Activated naive CD8-positive, alpha-beta T cell treated with anti-CD3 and anti-CD28 coated beads for 36 hours (primary cell): Measurements from ENCODE around the gene CLDN9. TPM values are rescaled to one million over a fixed set of nuclear protein-coding genes. Genes with fewer than 3 reads are reported as not detected.

Experiments used
- DNase-seq: peaks from one replicate; pipeline ENCODE4 v3.0.0; 2021
- H3K27ac Mint-ChIP-seq: one replicate; pipeline ENCODE4 v1.8.0; 2022; ENCODE audit warnings: mild to moderate bottlenecking, moderate library complexity, mixed read lengths
- H3K27me3 Mint-ChIP-seq: one replicate; pipeline ENCODE4 v1.8.0; 2022; ENCODE audit warnings: mild to moderate bottlenecking, mixed read lengths
- H3K36me3 Mint-ChIP-seq: one replicate; pipeline ENCODE4 v1.8.0; 2021; ENCODE audit warnings: mild to moderate bottlenecking, mixed read lengths
- H3K4me1 Mint-ChIP-seq: one replicate; pipeline ENCODE4 v1.8.0; 2021; ENCODE audit warnings: mixed read lengths
- H3K4me3 Mint-ChIP-seq: one replicate; pipeline ENCODE4 v1.8.0; 2022; ENCODE audit warnings: mild to moderate bottlenecking, moderate library complexity, mixed read lengths
- H3K9me3 Mint-ChIP-seq: one replicate; pipeline ENCODE4 v1.8.0; 2022; ENCODE audit warnings: mixed read lengths
- total RNA-seq, 2 experiments: library from RNA; stranded (reverse); gene quantifications; one replicate each; pipeline ENCODE4 v1.2.3, GENCODE V29; 2021

The CLDN9 gene
- total RNA-seq, 2 experiments from 2014 or later = not detected

GRCh38 chr16:3001316-3001715, 11.4 kb upstream of the CLDN9 start:
- no peak overlapping the region for H3K4me3 Mint-ChIP-seq
- no peaks in the 10 kb centered on the region for H3K4me1 Mint-ChIP-seq
- no peak for DNase-seq
- H3K27ac Mint-ChIP-seq = no peak overlapping the region
- H3K27me3 Mint-ChIP-seq = peaks cover 6% of the 10 kb centered on the region
- no peaks in the 10 kb centered on the region for H3K36me3 Mint-ChIP-seq
- H3K9me3 Mint-ChIP-seq = no peaks in the 10 kb centered on the region

DNA sequence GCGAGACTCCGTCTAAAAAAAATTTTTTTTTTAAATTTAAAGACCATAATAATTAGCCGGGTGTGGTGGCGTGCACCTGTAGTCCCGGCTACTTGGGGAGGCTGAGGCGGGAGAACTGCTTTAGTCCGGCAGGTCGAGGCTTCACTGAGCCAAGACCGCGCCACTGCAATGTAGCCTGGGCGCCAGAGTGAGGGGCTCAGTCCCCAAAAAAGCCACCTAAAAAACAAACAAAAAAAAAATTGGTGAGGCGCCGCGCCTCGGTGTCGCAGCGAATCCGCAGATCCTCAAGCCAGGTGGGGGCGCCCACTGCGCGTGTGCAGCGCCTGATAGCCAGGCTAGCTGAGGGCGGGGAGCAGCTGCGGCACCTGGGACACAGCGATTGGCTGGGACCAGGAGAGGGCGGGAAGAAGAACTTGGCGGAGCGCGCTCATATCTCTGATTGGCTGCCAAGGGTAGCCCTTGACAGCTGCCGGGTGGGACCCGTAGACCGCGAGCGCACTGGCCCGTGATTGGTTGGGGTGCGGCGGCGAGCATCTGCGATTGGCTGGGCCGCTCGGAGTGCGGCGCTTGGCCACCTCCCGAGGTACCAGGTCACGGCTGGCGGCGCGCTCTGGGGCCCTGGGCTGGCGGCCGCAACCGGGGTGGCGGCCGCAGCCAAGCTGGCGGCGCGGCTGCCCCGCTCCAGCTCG, 9.0 kb upstream of the CLDN9 start:
- Mint-ChIP-seq H3K9me3 (no peaks in the 10 kb centered on the region), H3K27me3 (peaks cover 6% of the 10 kb centered on the region), H3K36me3 (no peaks in the 10 kb centered on the region), H3K27ac (no peak overlapping the region), H3K4me3 (peak overlapping the region; percentile 25), H3K4me1 (peaks cover 17% of the 10 kb centered on the region)
- DNase-seq = peak; percentile 98

GRCh38 chr16:3004319-3004718, 8.4 kb upstream of the CLDN9 start:
- DNase-seq = no peak
- H3K36me3 Mint-ChIP-seq = no peaks in the 10 kb centered on the region
- peaks cover 19% of the 10 kb centered on the region for H3K4me1 Mint-ChIP-seq
- H3K4me3 Mint-ChIP-seq = no peak overlapping the region
- peaks cover 6% of the 10 kb centered on the region for H3K27me3 Mint-ChIP-seq
- H3K9me3 Mint-ChIP-seq = no peaks in the 10 kb centered on the region
- no peak overlapping the region for H3K27ac Mint-ChIP-seq

DNA sequence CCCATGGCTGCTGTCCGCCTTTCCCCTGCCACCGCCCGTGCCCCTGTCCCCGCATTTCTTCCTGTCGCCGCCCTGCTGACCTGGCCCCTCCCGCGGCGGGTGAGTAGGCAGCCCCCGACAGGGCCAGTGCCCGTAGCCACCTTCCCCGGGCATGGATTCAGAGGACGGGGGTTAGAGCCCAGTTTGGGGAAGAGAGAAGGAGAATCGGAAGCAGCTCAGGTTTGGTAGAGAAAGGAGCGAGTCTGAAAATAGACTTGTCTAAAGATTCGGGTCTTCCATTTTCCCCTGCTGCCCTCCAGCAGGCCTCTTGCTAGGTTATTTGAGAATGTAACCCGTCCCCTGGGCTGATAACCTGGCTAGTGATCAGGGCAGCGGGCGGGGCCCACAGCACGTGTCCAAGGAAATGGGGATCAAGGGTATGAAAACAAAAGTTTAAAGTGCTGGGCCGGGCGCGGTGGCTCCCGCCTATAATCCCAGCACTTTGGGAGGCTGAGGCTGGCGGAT, 7.9 kb upstream of the CLDN9 start:
- Mint-ChIP-seq H3K4me3 (peak overlapping the region; percentile 60), H3K4me1 (peaks cover 19% of the 10 kb centered on the region)

DNA sequence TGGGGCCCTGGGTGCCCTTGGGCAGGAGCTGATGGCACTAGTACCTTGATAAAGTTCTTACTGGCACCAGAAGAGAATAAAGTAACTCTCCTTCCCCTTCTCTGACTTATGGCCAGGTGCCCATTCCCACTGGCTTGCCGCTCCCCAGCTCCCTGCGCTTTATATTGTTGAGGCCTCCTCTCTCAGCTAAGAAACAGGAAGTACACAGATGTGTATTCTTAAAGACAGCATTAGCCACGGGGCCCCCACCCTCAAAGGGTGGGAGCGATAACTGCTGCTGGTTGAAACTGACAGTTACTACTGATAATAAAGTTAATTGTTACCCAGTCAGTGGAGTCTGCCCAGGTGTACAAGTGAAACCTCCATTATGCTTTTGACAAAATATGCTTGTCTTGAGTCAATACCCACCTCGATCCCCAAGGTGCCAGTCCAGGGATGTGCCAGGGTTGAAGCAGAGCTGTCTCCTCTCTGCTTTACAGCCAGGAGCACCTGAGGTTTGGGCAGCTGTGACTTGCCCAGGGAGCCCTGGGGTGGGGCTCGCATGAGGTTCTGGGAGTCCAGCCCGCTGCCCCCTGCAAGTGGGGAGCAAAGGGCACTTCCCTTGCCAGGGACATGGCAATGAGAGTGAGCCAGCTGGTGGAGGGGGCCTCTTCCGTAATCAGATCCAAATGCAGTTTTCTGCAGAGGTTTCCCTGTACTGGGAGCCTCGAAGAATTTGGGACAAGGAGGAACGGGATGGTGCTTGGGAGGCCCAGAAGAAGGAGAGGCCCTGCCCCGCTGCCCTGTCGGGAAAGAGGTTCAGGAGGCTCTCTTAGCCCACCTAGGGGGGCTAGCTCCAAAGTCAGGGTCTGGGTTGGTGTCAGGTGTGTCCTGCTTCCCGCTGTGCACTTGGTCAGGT, 5.4 kb upstream of the CLDN9 start:
- no peak overlapping the region for H3K4me3 Mint-ChIP-seq
- H3K9me3 Mint-ChIP-seq = no peaks in the 10 kb centered on the region
- H3K27me3 Mint-ChIP-seq = peaks cover 14% of the 10 kb centered on the region
- no peak overlapping the region for H3K27ac Mint-ChIP-seq
- H3K36me3 Mint-ChIP-seq = no peaks in the 10 kb centered on the region
- no peak for DNase-seq
- H3K4me1 Mint-ChIP-seq = peaks cover 19% of the 10 kb centered on the region

More for the DNA sequence above, 7.9 kb upstream of the CLDN9 start:
- Mint-ChIP-seq H3K36me3 (no peaks in the 10 kb centered on the region), H3K27me3 (peaks cover 6% of the 10 kb centered on the region), H3K27ac (no peak overlapping the region), H3K9me3 (no peaks in the 10 kb centered on the region)
- DNase-seq = no peak

DNA sequence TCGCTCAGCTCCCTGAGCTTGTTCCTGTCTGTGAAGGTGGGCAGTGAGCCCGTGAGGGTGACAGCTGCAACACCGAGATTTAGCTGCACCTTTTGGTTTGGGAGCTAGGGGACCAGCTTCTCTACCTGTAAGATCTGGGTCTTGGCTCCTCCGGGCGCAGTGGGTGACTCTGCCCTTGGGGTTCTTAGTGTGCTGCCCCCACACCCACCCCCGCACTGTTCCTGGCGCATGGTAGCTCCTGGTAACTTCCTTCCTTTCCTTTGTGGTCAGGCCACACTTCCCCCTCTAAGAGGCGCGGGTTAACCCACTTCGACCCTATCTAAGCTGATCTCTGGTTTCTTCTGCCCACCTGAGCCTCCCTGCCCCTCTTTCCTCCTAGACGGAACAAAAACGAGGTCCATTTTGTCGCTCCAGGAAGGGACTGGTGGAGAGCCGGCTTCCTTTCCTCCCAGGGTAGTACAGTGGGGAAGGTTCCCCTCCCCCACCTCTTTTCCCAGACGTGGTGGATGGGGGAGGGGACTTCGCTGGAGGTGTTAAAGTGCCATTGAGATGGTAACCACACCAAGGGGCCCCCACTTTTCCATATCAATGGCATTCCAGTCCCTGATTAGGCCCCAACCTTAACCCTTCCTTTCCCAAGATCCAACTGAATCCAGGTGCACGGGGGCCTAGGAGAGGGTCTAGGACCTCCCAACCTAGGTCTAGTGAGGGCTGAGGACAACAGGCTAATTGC, 4.6 kb upstream of the CLDN9 start:
- H3K27me3 Mint-ChIP-seq = peaks cover 20% of the 10 kb centered on the region
- no peaks in the 10 kb centered on the region for H3K36me3 Mint-ChIP-seq
- no peak for DNase-seq
- H3K4me3 Mint-ChIP-seq = peak overlapping the region; percentile 56
- no peak overlapping the region for H3K27ac Mint-ChIP-seq
- H3K9me3 Mint-ChIP-seq = no peaks in the 10 kb centered on the region
- peaks cover 21% of the 10 kb centered on the region for H3K4me1 Mint-ChIP-seq

DNA sequence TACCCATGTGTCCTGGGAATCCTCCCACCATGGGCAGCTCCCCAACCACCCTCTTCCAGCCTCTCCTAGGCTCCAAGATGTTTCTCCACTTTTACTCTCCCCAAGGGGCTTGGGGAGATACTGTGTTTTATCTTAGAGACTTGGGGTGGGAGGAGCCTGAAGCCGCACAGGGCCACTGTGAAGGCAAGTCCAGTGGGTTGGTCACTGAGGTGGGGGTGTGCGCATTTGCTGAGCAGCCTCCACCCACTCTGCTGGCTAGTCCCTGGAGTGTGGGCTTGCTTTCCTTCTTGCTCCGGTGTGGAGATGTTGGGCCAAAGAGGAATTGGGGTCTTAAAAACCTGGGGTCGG, 4.1 kb upstream of the CLDN9 start:
- Mint-ChIP-seq H3K9me3 (no peaks in the 10 kb centered on the region), H3K4me1 (peaks cover 21% of the 10 kb centered on the region), H3K27me3 (peaks cover 20% of the 10 kb centered on the region), H3K4me3 (no peak overlapping the region), H3K36me3 (no peaks in the 10 kb centered on the region), H3K27ac (no peak overlapping the region)
- no peak for DNase-seq

GRCh38 chr16:3009568-3010390, 2.9 kb upstream of the CLDN9 start:
- no peak overlapping the region for H3K4me3 Mint-ChIP-seq
- H3K27me3 Mint-ChIP-seq = peaks cover 24% of the 10 kb centered on the region
- DNase-seq = no peak
- no peaks in the 10 kb centered on the region for H3K9me3 Mint-ChIP-seq
- no peaks in the 10 kb centered on the region for H3K36me3 Mint-ChIP-seq
- no peak overlapping the region for H3K27ac Mint-ChIP-seq
- peaks cover 21% of the 10 kb centered on the region for H3K4me1 Mint-ChIP-seq

GRCh38 chr16:3010510-3010909, 2.2 kb upstream of the CLDN9 start:
- H3K4me3 Mint-ChIP-seq = no peak overlapping the region
- no peak overlapping the region for H3K27ac Mint-ChIP-seq
- no peak for DNase-seq
- H3K36me3 Mint-ChIP-seq = no peaks in the 10 kb centered on the region
- peaks cover 19% of the 10 kb centered on the region for H3K27me3 Mint-ChIP-seq
- H3K4me1 Mint-ChIP-seq = peaks cover 21% of the 10 kb centered on the region
- no peaks in the 10 kb centered on the region for H3K9me3 Mint-ChIP-seq

DNA sequence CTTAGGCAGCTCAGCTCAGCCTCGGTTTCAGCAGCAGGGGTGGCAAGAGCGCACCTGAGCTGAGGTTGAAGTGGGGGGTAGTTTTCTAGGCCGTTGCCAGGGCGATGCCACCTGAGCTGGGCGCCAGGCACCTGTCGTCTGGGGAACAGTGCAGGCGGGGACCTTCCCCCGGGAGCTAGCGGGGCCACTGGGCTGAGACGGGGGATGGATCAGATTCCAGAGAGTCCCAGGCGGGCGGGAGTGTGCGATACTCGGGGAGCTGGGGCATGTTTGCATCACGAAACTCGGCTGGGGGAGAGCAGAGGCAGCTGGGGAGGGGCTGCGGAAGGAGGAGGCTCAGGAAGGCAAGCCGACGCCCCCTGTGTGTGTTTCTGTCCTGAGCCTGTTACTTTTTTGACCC, 477 bp upstream of the CLDN9 start:
- Mint-ChIP-seq H3K9me3 (no peaks in the 10 kb centered on the region), H3K27me3 (peaks cover 19% of the 10 kb centered on the region), H3K36me3 (no peaks in the 10 kb centered on the region), H3K27ac (no peak overlapping the region), H3K4me1 (peaks cover 17% of the 10 kb centered on the region), H3K4me3 (no peak overlapping the region)
- DNase-seq = no peak

DNA sequence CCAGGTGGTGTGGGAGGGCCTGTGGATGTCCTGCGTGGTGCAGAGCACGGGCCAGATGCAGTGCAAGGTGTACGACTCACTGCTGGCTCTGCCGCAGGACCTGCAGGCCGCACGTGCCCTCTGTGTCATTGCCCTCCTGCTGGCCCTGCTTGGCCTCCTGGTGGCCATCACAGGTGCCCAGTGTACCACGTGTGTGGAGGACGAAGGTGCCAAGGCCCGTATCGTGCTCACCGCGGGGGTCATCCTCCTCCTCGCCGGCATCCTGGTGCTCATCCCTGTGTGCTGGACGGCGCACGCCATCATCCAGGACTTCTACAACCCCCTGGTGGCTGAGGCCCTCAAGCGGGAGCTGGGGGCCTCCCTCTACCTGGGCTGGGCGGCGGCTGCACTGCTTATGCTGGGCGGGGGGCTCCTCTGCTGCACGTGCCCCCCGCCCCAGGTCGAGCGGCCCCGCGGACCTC, 798 bp downstream of the CLDN9 start:
- Mint-ChIP-seq H3K27ac (no peak overlapping the region), H3K27me3 (peaks cover 25% of the 10 kb centered on the region)

DNA sequence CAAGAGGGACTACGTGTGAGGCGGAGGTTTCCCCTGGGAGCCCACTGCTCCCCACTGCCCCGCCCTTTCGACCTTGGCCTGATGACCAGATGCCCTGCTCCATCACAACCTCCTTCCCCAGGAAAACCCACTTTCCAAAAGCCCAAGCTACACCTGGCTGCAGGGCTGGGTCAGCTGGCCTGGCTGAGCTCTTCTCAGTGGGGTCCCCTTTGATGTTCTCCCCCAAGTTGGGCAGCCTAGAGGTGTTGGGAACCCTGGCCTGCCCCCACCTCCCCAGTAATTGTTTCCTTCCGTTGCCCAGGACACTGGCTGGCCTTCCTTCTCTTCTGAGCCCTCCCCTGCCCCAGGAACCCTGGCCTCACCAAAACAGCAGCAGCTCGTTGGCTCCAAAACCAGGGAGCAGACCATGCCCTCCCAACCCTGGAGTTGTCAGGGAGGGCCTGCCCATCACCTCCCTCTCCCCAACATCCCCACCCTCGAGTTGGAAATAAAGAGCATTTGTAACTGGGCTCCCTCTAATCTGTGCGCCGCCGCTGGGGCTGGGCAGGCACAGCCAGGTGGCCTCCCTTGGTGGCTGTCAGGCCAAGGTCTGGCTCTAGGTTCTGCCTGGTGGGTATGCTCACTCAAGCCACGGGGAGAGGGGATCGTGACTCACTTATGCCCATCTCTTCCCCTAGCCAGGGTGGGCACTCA, 1.4 kb downstream of the CLDN9 start:
- peaks cover 31% of the 10 kb centered on the region for H3K27me3 Mint-ChIP-seq
- no peak for DNase-seq
- H3K4me3 Mint-ChIP-seq = no peak overlapping the region
- peaks cover 5% of the 10 kb centered on the region for H3K4me1 Mint-ChIP-seq
- H3K27ac Mint-ChIP-seq = no peak overlapping the region
- no peaks in the 10 kb centered on the region for H3K36me3 Mint-ChIP-seq
- H3K9me3 Mint-ChIP-seq = no peaks in the 10 kb centered on the region

More for the DNA sequence above, 798 bp downstream of the CLDN9 start:
- Mint-ChIP-seq H3K4me1 (peaks cover 8% of the 10 kb centered on the region), H3K9me3 (no peaks in the 10 kb centered on the region), H3K36me3 (no peaks in the 10 kb centered on the region), H3K4me3 (no peak overlapping the region)
- DNase-seq = no peak

GRCh38 chr16:3014971-3015370, 2.2 kb downstream of the CLDN9 start:
- Mint-ChIP-seq H3K36me3 (no peaks in the 10 kb centered on the region), H3K9me3 (no peaks in the 10 kb centered on the region), H3K27me3 (peaks cover 31% of the 10 kb centered on the region), H3K27ac (no peak overlapping the region), H3K4me3 (no peak overlapping the region), H3K4me1 (peaks cover 9% of the 10 kb centered on the region)
- DNase-seq = no peak
